HG03097 (cell line): ENCODE results near the gene SHTN1.

Experiments
- ATAC-seq: cut with Tn5 transposase; IDR thresholded peaks from one replicate; pipeline ENCODE4 v1.9.1; 2021; ENCODE audit not compliant: unreplicated experiment, low FRiP score

Gene SHTN1

DNA sequence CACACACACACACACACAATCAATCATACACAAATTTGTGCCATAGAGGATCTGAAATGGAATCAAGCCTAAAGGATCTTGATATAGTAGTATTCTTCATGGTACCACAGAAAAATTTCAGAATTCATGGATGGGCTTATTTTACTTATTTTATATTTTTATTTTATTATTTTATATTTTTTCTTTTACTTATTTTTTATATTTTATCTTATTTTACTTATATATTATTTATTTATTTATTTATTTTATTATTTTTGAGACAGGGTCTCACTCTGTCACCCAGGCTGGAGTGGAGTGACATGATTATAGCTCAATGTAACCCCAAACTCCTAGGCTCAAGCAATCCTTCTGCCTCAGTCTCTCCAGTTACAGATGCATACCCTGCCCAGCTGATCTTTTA, 16.7 kb downstream of the SHTN1 start:
- ATAC-seq, result no peak

GRCh38 chr10:116985611-116986010, 19.4 kb downstream of the SHTN1 start:
- no peak for ATAC-seq

GRCh38 chr10:116984202-116984990, 20.6 kb downstream of the SHTN1 start:
- ATAC-seq, result no peak

GRCh38 chr10:116980041-116980440, 24.9 kb downstream of the SHTN1 start:
- ATAC-seq, result no peak

GRCh38 chr10:116978901-116979300, 26.1 kb downstream of the SHTN1 start:
- no peak for ATAC-seq

- no peak for ATAC-seq
These were observed 30.5 kb downstream of the SHTN1 start for GRCh38 chr10:116974456-116975005.

- no peak for ATAC-seq
These were observed 31.0 kb downstream of the SHTN1 start for GRCh38 chr10:116973946-116974455.

- no peak for ATAC-seq
These were observed 31.5 kb downstream of the SHTN1 start for GRCh38 chr10:116973371-116973905.

DNA sequence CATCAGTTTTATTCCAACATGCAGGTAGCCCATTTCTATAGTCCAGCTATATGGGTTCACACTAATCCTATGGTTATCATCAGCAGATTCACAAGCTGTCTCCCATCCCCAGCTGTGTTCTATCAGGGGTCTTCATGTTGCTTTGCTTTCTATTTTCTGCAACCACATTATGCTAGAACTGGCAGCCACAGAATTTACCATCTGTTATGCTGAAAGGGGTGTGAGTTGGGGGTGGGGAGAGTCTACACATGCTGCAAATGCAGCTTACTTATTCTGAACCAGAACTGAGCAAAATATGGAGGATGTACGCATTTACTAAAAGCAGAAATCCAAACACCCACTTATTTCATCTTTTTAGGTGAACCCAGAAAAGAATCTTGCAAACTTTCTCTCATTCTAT, 32.9 kb downstream of the SHTN1 start:
- no peak for ATAC-seq

DNA sequence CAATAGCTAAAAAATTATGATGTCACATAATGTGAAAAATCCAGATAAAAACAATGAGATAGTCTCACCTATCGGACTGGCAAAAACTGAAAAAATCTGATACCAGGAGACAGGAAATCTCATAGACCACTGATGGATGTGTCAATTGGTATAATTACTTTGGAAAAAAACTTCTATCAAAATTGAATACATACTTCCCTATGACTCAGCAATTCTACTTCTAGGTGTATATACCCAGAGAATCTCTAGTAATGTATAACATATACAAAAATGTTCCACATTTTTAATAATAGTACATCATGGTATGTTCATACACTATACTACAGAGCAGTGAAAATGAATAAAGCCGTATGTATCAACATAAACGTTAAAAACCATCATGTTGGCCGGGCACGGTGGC, 34.9 kb downstream of the SHTN1 start:
- no peak for ATAC-seq

DNA sequence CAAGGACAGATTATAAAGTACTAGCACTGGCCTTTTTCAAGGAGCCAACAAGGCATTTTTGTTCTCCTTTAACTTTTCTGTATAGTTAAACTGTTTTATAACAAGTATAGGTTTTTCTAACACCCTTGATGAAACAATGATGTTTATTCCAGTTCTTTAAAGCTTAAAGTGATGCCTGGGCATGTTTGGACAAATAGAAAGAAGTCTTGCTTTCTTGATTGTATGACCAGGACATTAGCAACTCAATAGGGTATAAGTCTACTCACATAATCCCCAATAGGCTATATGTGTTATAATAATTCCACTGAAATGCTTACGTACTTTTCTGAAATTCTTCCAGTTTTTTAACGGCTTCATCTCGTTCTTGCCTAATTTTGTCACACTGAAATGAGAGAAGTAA, 36.7 kb downstream of the SHTN1 start:
- no peak for ATAC-seq

DNA sequence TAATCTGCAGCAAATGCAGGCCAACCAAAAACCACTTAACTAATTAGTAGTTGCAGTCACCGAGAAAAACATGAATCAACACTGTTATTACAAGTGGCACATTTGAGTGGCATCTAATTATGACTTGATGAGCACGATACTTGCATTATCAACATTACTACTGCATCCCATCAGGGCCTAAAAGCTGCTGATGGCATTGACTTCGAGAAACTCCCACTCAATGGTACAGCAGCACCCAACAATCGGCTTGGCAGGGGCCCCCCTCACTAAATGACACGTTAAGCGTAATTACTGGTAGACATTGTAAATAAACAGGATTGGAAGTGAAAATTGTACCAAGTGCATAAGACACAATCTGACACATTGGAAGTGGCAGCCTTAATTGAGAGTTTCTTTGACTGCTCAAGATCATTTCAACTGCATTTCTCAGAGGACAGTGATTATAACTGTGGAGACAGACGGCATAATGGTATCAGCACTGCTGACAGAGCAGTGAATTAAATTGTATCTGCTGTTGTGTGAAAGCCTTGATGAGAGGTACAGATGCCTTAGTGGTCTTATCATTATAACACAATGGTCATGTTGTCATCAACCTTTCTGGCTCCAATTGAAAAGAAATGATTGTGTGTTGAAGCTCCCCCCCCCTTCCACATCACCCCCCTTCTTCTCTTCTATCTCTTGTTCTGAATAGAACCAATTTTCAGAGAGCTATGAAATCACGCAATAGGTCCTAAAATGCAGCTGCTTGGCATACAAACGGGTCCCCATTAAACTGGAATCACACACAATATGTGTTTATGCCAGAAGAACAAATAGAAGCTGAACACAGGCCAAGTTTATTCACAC, 43.4 kb downstream of the SHTN1 start:
- no peak for ATAC-seq

DNA sequence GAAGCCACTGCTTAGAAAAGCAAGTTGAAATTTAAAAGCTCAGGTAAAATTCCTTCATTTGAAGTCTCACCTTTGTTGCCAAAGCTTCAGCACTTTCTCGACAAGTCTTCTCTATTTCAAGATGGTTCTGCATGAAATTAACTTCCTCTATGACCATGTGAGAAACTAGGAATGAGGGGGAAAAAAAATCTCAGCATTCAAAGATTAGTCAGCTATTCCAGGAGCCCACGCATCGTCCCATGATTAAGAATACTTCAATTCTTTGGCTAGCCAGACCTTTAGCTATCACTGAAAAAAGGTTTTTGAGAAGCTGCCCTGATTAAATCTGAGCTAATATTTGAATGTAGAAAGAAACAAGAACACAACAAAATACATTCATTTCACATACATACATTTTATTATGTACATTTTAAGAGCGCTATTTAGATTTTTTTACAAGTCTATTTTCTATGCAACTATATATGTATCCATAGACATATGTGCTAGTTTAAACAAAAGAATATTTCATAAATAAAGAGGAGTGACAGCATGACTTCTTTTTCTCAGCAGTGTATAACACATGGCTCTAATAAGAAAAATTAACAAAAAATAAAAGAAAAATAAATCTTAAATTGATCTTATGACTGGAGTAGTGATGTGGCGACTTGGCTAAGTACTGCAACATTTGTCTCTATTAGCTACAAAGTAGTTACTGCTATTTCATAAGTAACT, 44.8 kb downstream of the SHTN1 start:
- ATAC-seq, result no peak

GRCh38 chr10:116952729-116953128, 52.3 kb downstream of the SHTN1 start:
- no peak for ATAC-seq

GRCh38 chr10:116948530-116948870, 56.5 kb downstream of the SHTN1 start:
- ATAC-seq, result no peak

- ATAC-seq, result no peak
These were observed 57.0 kb downstream of the SHTN1 start for GRCh38 chr10:116947841-116948529.

- ATAC-seq, result no peak
These were observed 60.1 kb downstream of the SHTN1 start for GRCh38 chr10:116944911-116945310.

GRCh38 chr10:116931806-116932205, 73.2 kb downstream of the SHTN1 start:
- ATAC-seq, result no peak

DNA sequence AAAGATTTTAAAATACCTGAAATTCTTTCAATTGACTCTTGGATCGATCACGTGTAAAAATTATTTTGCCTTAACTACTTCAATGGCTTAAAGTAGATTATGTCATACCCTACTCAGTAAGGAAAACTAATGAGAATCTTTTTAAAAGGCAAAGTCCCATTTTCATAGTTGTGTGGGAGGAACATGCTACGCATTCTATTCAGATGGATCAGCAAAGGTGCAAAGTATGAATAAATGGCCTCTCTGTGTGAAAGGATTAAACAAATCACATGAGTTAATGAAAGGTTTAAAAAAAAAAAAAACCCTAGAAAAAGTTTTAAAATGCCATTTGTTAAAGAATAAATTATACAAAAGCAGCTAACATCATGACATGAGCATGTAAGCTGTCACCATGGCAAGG, 78.6 kb downstream of the SHTN1 start:
- no peak for ATAC-seq

DNA sequence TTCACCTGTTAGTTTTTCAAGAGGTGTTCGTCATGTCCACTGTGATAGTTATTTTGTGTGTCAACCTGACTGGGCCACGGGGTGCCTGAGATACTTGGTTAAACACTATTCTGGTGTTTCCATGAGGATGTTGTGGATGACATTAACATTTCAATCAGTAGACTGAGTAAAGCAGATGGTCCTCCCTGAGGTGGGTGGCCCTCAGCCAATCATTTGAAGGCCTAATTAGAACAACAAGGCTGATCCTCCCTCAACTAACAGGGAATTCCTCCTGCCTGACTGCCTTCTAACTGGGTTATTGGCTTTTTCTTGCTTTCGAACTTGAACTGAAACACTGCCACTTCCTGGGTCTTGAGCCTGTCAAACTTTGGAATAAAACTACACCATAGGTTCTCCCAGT, 79.9 kb downstream of the SHTN1 start:
- no peak for ATAC-seq
